ENCODE measurements around the gene CNKSR3.

DNA sequence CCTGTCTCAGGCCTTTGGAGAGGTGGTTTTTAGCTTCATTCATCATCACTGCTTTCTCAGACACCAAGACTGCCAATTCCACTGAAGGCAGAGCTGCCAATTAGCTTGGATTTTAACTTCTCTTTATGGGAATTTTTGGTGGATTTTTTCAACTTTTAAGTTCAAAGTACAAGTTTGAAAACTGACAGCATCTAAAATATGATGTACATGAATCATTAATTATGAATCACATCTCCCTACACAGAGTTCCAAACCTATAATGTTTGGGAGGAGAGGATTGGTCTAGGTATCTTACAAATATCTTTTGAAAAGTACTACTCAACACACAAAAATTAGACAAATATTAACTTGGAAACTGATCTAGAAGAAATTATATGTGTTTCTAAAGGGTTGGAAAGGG lies 25.5 kb downstream of the CNKSR3 start:
- TF ChIP-seq, protein P1, sequence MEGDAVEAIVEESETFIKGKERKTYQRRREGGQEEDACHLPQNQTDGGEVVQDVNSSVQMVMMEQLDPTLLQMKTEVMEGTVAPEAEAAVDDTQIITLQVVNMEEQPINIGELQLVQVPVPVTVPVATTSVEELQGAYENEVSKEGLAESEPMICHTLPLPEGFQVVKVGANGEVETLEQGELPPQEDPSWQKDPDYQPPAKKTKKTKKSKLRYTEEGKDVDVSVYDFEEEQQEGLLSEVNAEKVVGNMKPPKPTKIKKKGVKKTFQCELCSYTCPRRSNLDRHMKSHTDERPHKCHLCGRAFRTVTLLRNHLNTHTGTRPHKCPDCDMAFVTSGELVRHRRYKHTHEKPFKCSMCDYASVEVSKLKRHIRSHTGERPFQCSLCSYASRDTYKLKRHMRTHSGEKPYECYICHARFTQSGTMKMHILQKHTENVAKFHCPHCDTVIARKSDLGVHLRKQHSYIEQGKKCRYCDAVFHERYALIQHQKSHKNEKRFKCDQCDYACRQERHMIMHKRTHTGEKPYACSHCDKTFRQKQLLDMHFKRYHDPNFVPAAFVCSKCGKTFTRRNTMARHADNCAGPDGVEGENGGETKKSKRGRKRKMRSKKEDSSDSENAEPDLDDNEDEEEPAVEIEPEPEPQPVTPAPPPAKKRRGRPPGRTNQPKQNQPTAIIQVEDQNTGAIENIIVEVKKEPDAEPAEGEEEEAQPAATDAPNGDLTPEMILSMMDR (IDR thresholded peaks at IDR 0.05) = no peak
- no peak for TF ChIP-seq POLR2A (IDR thresholded peaks at IDR 0.05)
